Neural progenitor cell (in vitro differentiated cells): ENCODE data around the gene CXCL6.

Experiments
- CTCF ChIP-seq: fragments of 200-600 bp; sonication (generic); IDR thresholded peaks from 2 replicates; pipeline ENCODE4 v1.5.1; 2017; ENCODE audit warnings: antibody characterized with exemption, mild to moderate bottlenecking
- EZH2 ChIP-seq: fragments of 200-600 bp; sonication (generic); IDR thresholded peaks from 2 replicates; pipeline ENCODE4 v1.6.1; 2017; ENCODE audit warnings: antibody characterized with exemption, mild to moderate bottlenecking, moderate library complexity
- EZH2phosphoT487 ChIP-seq: fragments of 200-600 bp; sonication (generic); IDR thresholded peaks from 2 replicates; pipeline ENCODE4 v1.6.1; 2017; ENCODE audit warnings: antibody characterized with exemption

GRCh38 chr4:73801692-73802091, 34.8 kb upstream of the CXCL6 start:
- no peak for TF ChIP-seq CTCF
- TF ChIP-seq EZH2: no peak
- TF ChIP-seq EZH2phosphoT487: no peak
